ENCODE measurements around the gene IFI27L2.

The IFI27L2 gene

GRCh38 chr14:94115631-94116030 lies 13.8 kb downstream of the IFI27L2 start:
- no peak overlapping the region for H3K27ac ChIP-seq (ENCODE audit: low read depth, low read length)
- peaks cover 29% of the 10 kb centered on the region in 2 donors for H3K4me1 ChIP-seq (ENCODE audit: control insufficient read depth in 1 of 2, insufficient read depth in 2 of 2, low read length in 2 of 2)
- no peaks in the 10 kb centered on the region for H3K27me3 ChIP-seq (ENCODE audit: control insufficient read depth in 1 of 2, insufficient read depth in 2 of 2, low read length in 2 of 2)
- H3K9me3 ChIP-seq (ENCODE audit: control insufficient read depth in 1 of 2, low read length in 2 of 2): peaks cover 8% of the 10 kb centered on the region in 2 donors
- no peak overlapping the region for H3K4me3 ChIP-seq (ENCODE audit: low read depth in 1 of 2, low read length in 2 of 2)
- H3K9ac ChIP-seq (ENCODE audit: low read depth in 1 of 2, low read length in 2 of 2): no peak overlapping the region
- H3K36me3 ChIP-seq (ENCODE audit: control insufficient read depth in 1 of 2, insufficient read depth in 2 of 2, low read length in 2 of 2): no peaks in the 10 kb centered on the region

DNA sequence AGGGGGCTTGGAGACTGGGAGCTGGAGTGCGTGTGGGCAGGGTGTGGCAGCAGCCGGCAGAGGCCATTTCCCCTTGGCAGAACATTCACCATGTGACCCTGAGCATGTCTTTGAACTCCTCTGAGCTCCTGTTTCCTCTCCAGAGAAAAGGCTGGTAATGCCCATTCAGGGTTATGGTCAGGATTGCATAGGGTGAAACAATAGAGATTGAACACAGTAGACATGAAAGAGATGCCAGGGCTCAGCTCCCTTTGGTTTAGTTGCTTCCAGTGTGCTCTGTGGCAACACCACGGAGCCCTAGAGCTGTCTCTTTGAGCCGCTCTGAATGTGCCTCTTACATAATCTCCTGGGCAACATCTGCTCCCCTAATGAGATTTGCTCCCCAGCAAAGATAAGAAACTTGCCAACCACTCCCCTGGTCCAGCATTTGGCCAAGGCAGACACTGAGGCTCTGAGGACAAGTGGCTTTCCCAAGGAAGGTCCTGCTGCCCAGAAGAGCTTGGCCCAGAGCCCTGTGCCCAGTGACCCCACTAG lies 14.3 kb downstream of the IFI27L2 start:
- peaks cover 6 to 8% of the 10 kb centered on the region in 2 donors for H3K9me3 ChIP-seq (ENCODE audit: control insufficient read depth in 1 of 2, low read length in 2 of 2)
- H3K27me3 ChIP-seq (ENCODE audit: control insufficient read depth in 1 of 2, insufficient read depth in 2 of 2, low read length in 2 of 2): no peaks in the 10 kb centered on the region
- H3K9ac ChIP-seq (ENCODE audit: low read depth in 1 of 2, low read length in 2 of 2): no peak overlapping the region
- peaks cover 32 to 33% of the 10 kb centered on the region in 2 donors for H3K4me1 ChIP-seq (ENCODE audit: control insufficient read depth in 1 of 2, insufficient read depth in 2 of 2, low read length in 2 of 2)
- H3K36me3 ChIP-seq (ENCODE audit: control insufficient read depth in 1 of 2, insufficient read depth in 2 of 2, low read length in 2 of 2): no peaks in the 10 kb centered on the region
- no peak overlapping the region for H3K27ac ChIP-seq (ENCODE audit: low read depth, low read length)
- H3K4me3 ChIP-seq (ENCODE audit: low read depth in 1 of 2, low read length in 2 of 2): no peak overlapping the region

GRCh38 chr14:94114589-94115057 lies 14.8 kb downstream of the IFI27L2 start:
- Histone ChIP-seq H3K27ac (ENCODE audit: low read depth, low read length) (no peak overlapping the region), H3K4me3 (ENCODE audit: low read depth in 1 of 2, low read length in 2 of 2) (no peak overlapping the region), H3K9ac (ENCODE audit: low read depth in 1 of 2, low read length in 2 of 2) (no peak overlapping the region), H3K4me1 (ENCODE audit: control insufficient read depth in 1 of 2, insufficient read depth in 2 of 2, low read length in 2 of 2) (peaks cover 37% of the 10 kb centered on the region in 2 donors), H3K27me3 (ENCODE audit: control insufficient read depth in 1 of 2, insufficient read depth in 2 of 2, low read length in 2 of 2) (no peaks in the 10 kb centered on the region), H3K9me3 (ENCODE audit: control insufficient read depth in 1 of 2, low read length in 2 of 2) (peaks cover 4% of the 10 kb centered on the region in 2 donors), H3K36me3 (ENCODE audit: control insufficient read depth in 1 of 2, insufficient read depth in 2 of 2, low read length in 2 of 2) (no peaks in the 10 kb centered on the region)

DNA sequence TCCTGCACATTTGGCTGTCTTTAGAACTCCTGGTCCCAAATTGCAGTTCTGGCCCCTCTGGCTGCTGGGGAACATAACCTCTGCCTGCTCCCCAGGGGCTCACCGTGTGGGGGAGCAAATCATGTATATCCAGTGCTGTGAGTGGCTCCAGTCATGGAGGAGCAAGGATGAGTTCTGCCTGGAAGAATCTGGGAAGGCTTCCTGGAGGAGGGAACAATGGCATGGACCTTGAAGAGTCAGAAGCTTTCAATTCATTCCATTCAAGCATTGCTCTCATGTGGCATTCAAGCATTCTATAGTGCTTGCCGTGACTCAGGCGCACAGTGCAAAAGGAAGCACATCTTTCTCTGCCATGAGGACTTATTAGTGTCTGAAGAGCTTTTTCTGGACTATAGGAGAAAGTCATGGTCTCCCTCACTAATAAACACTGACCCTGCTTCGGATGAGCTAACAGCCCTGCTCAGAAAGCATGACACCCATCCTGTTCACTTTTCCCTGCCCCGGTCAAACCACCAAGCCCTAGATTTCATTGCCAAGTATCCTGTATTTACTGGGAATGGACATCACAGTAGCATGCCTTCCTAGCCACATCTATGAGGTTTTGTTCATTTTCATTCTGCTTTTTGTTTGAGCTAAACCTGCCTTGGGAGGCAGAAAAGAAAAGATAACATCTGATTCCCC lies 15.4 kb downstream of the IFI27L2 start:
- Histone ChIP-seq H3K27ac (ENCODE audit: low read depth, low read length) (no peak overlapping the region), H3K9ac (ENCODE audit: low read depth in 1 of 2, low read length in 2 of 2) (no peak overlapping the region), H3K27me3 (ENCODE audit: control insufficient read depth in 1 of 2, insufficient read depth in 2 of 2, low read length in 2 of 2) (no peaks in the 10 kb centered on the region), H3K4me1 (ENCODE audit: control insufficient read depth in 1 of 2, insufficient read depth in 2 of 2, low read length in 2 of 2) (peaks cover 37% of the 10 kb centered on the region in 2 donors), H3K9me3 (ENCODE audit: control insufficient read depth in 1 of 2, low read length in 2 of 2) (no peaks in the 10 kb centered on the region), H3K36me3 (ENCODE audit: control insufficient read depth in 1 of 2, insufficient read depth in 2 of 2, low read length in 2 of 2) (no peaks in the 10 kb centered on the region), H3K4me3 (ENCODE audit: low read depth in 1 of 2, low read length in 2 of 2) (no peak overlapping the region)

- H3K9ac ChIP-seq (ENCODE audit: low read depth in 1 of 2, low read length in 2 of 2): no peak overlapping the region
- H3K36me3 ChIP-seq (ENCODE audit: control insufficient read depth in 1 of 2, insufficient read depth in 2 of 2, low read length in 2 of 2): no peaks in the 10 kb centered on the region
- H3K4me1 ChIP-seq (ENCODE audit: control insufficient read depth in 1 of 2, insufficient read depth in 2 of 2, low read length in 2 of 2): peaks cover 37% of the 10 kb centered on the region in 2 donors
- no peak overlapping the region for H3K27ac ChIP-seq (ENCODE audit: low read depth, low read length)
- H3K9me3 ChIP-seq (ENCODE audit: control insufficient read depth in 1 of 2, low read length in 2 of 2): no peaks in the 10 kb centered on the region
- H3K4me3 ChIP-seq (ENCODE audit: low read depth in 1 of 2, low read length in 2 of 2): no peak overlapping the region
- no peaks in the 10 kb centered on the region for H3K27me3 ChIP-seq (ENCODE audit: control insufficient read depth in 1 of 2, insufficient read depth in 2 of 2, low read length in 2 of 2)
These were observed 15.9 kb downstream of the IFI27L2 start for GRCh38 chr14:94113490-94113889.

- Histone ChIP-seq H3K4me1 (ENCODE audit: control insufficient read depth in 1 of 2, insufficient read depth in 2 of 2, low read length in 2 of 2) (peaks cover 37% of the 10 kb centered on the region in 2 donors), H3K9ac (ENCODE audit: low read depth in 1 of 2, low read length in 2 of 2) (no peak overlapping the region)
These were observed 16.3 kb downstream of the IFI27L2 start for GRCh38 chr14:94113073-94113472.

GRCh38 chr14:94112513-94113063 lies 16.8 kb downstream of the IFI27L2 start:
- Histone ChIP-seq H3K27me3 (ENCODE audit: control insufficient read depth in 1 of 2, insufficient read depth in 2 of 2, low read length in 2 of 2) (no peaks in the 10 kb centered on the region), H3K9ac (ENCODE audit: low read depth in 1 of 2, low read length in 2 of 2) (no peak overlapping the region), H3K4me1 (ENCODE audit: control insufficient read depth in 1 of 2, insufficient read depth in 2 of 2, low read length in 2 of 2) (peaks cover 37% of the 10 kb centered on the region in 2 donors)

More at GRCh38 chr14:94113073-94113472, 16.3 kb downstream of the IFI27L2 start:
- Histone ChIP-seq H3K4me3 (ENCODE audit: low read depth in 1 of 2, low read length in 2 of 2) (no peak overlapping the region), H3K27me3 (ENCODE audit: control insufficient read depth in 1 of 2, insufficient read depth in 2 of 2, low read length in 2 of 2) (no peaks in the 10 kb centered on the region), H3K27ac (ENCODE audit: low read depth, low read length) (no peak overlapping the region), H3K9me3 (ENCODE audit: control insufficient read depth in 1 of 2, low read length in 2 of 2) (no peaks in the 10 kb centered on the region), H3K36me3 (ENCODE audit: control insufficient read depth in 1 of 2, insufficient read depth in 2 of 2, low read length in 2 of 2) (no peaks in the 10 kb centered on the region)

GRCh38 chr14:94111276-94112095 lies 17.9 kb downstream of the IFI27L2 start:
- Histone ChIP-seq H3K36me3 (ENCODE audit: control insufficient read depth in 1 of 2, insufficient read depth in 2 of 2, low read length in 2 of 2) (no peaks in the 10 kb centered on the region), H3K9ac (ENCODE audit: low read depth in 1 of 2, low read length in 2 of 2) (peak overlapping the region; percentile 67 to 71), H3K9me3 (ENCODE audit: control insufficient read depth in 1 of 2, low read length in 2 of 2) (no peaks in the 10 kb centered on the region), H3K27me3 (ENCODE audit: control insufficient read depth in 1 of 2, insufficient read depth in 2 of 2, low read length in 2 of 2) (no peaks in the 10 kb centered on the region), H3K27ac (ENCODE audit: low read depth, low read length) (peak overlapping the region; percentile 48), H3K4me1 (ENCODE audit: control insufficient read depth in 1 of 2, insufficient read depth in 2 of 2, low read length in 2 of 2) (peaks cover 37% of the 10 kb centered on the region in 2 donors), H3K4me3 (ENCODE audit: low read depth in 1 of 2, low read length in 2 of 2) (peak overlapping the region; percentile 66 to 67)

More at GRCh38 chr14:94112513-94113063, 16.8 kb downstream of the IFI27L2 start:
- Histone ChIP-seq H3K9me3 (ENCODE audit: control insufficient read depth in 1 of 2, low read length in 2 of 2) (no peaks in the 10 kb centered on the region), H3K4me3 (ENCODE audit: low read depth in 1 of 2, low read length in 2 of 2) (peak overlapping the region in 1 of 2 donors; percentile 66), H3K36me3 (ENCODE audit: control insufficient read depth in 1 of 2, insufficient read depth in 2 of 2, low read length in 2 of 2) (no peaks in the 10 kb centered on the region), H3K27ac (ENCODE audit: low read depth, low read length) (no peak overlapping the region)

DNA sequence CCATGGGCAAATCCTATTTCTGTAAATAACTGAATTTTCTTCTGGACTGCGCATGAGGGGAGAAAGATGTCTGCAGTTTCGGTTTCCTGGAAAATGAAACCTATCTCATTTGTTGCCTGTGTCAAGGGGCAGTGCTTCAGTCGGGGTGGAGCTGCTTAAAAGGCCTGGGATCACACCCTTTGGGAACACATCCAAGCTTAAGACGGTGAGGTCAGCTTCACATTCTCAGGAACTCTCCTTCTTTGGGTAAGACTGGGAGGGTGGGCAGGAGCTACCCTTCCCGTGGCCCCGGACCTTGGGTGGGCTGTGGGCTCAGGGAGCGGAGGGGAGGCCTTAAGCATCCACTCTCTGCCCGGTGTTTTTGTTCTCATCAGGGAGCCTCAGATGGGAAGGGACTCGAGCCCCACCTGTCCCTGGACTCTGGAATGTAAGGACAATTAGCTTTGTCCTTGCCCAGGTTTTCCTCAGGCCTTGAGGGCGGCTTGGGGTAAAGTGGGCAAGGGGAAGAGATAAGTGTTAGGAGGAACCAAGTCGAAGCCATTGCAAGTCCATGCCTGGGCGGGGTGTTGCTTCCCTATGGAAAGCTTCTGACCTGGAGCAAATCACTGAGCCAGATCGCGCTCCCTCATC lies 18.7 kb downstream of the IFI27L2 start, which contains the start of gene IFI27:
Gene IFI27, plus strand, starts transcription at position 185 of the 630 bp plus-strand sequence.
- Histone ChIP-seq H3K4me3 (ENCODE audit: low read depth in 1 of 2, low read length in 2 of 2) (peak within 1 kb of the TSS; percentile 66 to 67), H3K9ac (ENCODE audit: low read depth in 1 of 2, low read length in 2 of 2) (peak within 1 kb of the TSS; percentile 67 to 71), H3K9me3 (ENCODE audit: control insufficient read depth in 1 of 2, low read length in 2 of 2) (no peaks in the 10 kb centered on the region), H3K4me1 (ENCODE audit: control insufficient read depth in 1 of 2, insufficient read depth in 2 of 2, low read length in 2 of 2) (peaks cover 35 to 36% of the 10 kb centered on the region in 2 donors), H3K27ac (ENCODE audit: low read depth, low read length) (peak within 1 kb of the TSS; percentile 65), H3K36me3 (ENCODE audit: control insufficient read depth in 1 of 2, insufficient read depth in 2 of 2, low read length in 2 of 2) (no peaks in the 10 kb centered on the region), H3K27me3 (ENCODE audit: control insufficient read depth in 1 of 2, insufficient read depth in 2 of 2, low read length in 2 of 2) (no peaks in the 10 kb centered on the region)
